ENCODE results near the gene PARVA.

- TF ChIP-seq CTCF (conservative IDR thresholded peaks at IDR 0.05; ENCODE audit: low read length) (no peak), EZH2phosphoT487 (IDR thresholded peaks at IDR 0.05; ENCODE audit: borderline replicate concordance, low read depth, low read length) (no peak)
Measured at GRCh38 chr11:12448131-12448939, 71.0 kb downstream of the PARVA start.
